Right kidney (tissue), 1 donor: ENCODE data around the gene SLC25A48.

Experiments used
- DNase-seq: peaks from one replicate; pipeline ENCODE4 v3.0.0-alpha.2; 2016

The SLC25A48 gene

DNA sequence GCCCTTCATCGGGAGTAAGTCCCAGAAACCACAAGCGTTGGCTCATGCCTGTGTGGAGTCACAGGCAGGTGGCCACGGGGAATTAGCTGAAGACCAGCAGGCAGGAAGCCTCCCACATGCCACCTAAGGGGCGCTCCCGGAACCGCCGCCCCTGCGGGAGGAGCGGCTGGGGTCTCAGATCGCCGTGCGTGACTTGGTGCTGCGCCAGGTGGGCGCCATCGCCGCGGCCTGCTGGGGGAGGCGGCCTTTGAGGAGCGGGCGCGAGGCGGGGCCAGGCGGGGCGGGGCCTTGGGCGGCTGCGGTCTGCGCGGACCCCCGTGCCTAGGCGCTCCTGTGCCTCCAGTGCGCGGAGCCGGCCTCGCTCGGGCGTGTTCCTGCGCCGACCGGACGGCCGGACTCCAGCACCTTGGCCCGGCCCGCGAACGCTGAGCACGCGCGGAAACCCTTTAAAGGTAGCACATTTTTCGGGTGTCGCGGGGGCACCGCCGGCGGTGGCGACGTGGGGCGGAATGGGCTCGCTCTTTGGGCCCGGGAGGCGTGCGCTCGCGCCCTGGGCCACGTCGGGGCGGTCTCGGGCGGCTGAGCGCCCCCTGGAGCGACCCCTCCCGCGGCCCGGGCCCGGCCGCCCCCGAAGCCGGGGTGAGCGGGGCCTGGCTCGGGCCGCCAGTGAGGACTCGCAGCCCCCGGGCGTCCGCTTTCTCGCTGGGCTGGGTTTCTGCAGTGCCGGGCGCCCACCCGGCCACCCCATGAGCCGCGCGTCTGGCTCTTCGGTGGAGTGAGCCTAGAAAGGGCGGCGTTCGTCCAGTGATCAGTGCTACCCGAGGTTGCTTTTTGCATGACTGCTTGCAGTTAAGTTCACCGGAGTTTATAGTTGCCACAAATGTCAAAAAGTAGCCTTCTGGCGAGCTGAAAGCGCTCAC is 95.8 kb downstream of the SLC25A48 start:
- peak; percentile 75 for DNase-seq

- DNase-seq = peak; percentile 62
Observed at GRCh38 chr5:135930949-135931295, 96.5 kb downstream of the SLC25A48 start.

- DNase-seq = no peak
Observed at GRCh38 chr5:135934939-135935338, 100.5 kb downstream of the SLC25A48 start.

GRCh38 chr5:135937245-135937911 is 102.9 kb downstream of the SLC25A48 start:
- no peak for DNase-seq
